Measurements from ENCODE around the gene PRDM16.

GRCh38 chr1:3453203-3453761 is 384.3 kb downstream of the PRDM16 start:
- TF ChIP-seq CTCF (conservative IDR thresholded peaks at IDR 0.05; ENCODE audit: low read depth, low read length) (peak; percentile 90), BHLHE40 (IDR thresholded peaks at IDR 0.05; ENCODE audit: low read depth, low read length) (no peak), POLR2A (IDR thresholded peaks at IDR 0.05; ENCODE audit: low read depth, low read length) (no peak), USF2 (IDR thresholded peaks at IDR 0.05; ENCODE audit: low read depth, low read length) (no peak), MAFK (IDR thresholded peaks at IDR 0.05; ENCODE audit: low read depth, low read length) (no peak), RFX5 (IDR thresholded peaks at IDR 0.05; ENCODE audit: low read depth, low read length) (no peak), RCOR1 (IDR thresholded peaks at IDR 0.05; ENCODE audit: insufficient replicate concordance, low read length) (no peak), FOS (IDR thresholded peaks at IDR 0.05; ENCODE audit: low read depth, low read length) (no peak), RAD21 (IDR thresholded peaks at IDR 0.05; ENCODE audit: low read length) (peak; percentile 94), SMC3 (IDR thresholded peaks at IDR 0.05; ENCODE audit: low read depth, low read length) (peak; percentile 69)
